H1 (cell line): Measurements from ENCODE around the gene MAPK9. TPM values are rescaled to one million over a fixed set of nuclear protein-coding genes. Genes with fewer than 3 reads are reported as not detected.

ENCODE experiments used
- CTCF ChIA-PET: fragments of 300-600 bp; sonication (Branson Sonifier 250); formaldehyde crosslinking; loops from one replicate; lab custom pipeline; 2021; ENCODE audit not compliant: partially characterized antibody; lab: Charles Lee
- POLR2A ChIA-PET: fragments of 300-600 bp; sonication (Branson Sonifier 250); formaldehyde crosslinking; loops from one replicate; lab custom pipeline; 2021; ENCODE audit warnings: inconsistent platforms; ENCODE audit not compliant: partially characterized antibody; lab: Charles Lee
- DNase-seq, 2 experiments: peaks; one replicate each; pipeline versions ENCODE4 v3.0.0 to v3.0.0-alpha.2; 2010 to 2022; ENCODE audit warnings: low spot score in 2 of 2, low read depth in 1 of 2, mixed read lengths in 1 of 2
- FAIRE-seq: peaks from 2 replicates; lab custom pipeline; 2011; peaks lifted over from hg19 to GRCh38; lab: Jason Lieb, UNC
- H2AFZ ChIP-seq: 2 replicates; pipeline ENCODE4 v1.8.1; 2012; ENCODE audit warnings: low read length, inconsistent platforms
- H2AK5ac ChIP-seq: 2 replicates; pipeline ENCODE4 v1.6.1; 2013; ENCODE audit warnings: low read depth, low read length
- H2BK120ac ChIP-seq: replicated peaks from 2 replicates; pipeline ENCODE3; 2013; ENCODE audit warnings: low read depth, low read length, inconsistent platforms
- H2BK12ac ChIP-seq: 2 replicates; pipeline ENCODE4 v1.6.1; 2013; ENCODE audit warnings: low read depth, low read length
- H2BK15ac ChIP-seq: 2 replicates; pipeline ENCODE4 v1.6.1; 2013; ENCODE audit warnings: low read length
- H2BK20ac ChIP-seq: 2 replicates; pipeline ENCODE4 v1.6.1; 2013; ENCODE audit warnings: low read length
- H2BK5ac ChIP-seq: 2 replicates; pipeline ENCODE4 v1.6.1; 2013; ENCODE audit warnings: low read depth, low read length
- H3K14ac ChIP-seq: 2 replicates; pipeline ENCODE4 v1.6.1; 2013; ENCODE audit warnings: inconsistent platforms; ENCODE audit not compliant: insufficient read length
- H3K18ac ChIP-seq: 2 replicates; pipeline ENCODE4 v1.6.1; 2013; ENCODE audit warnings: low read length; ENCODE audit errors: extremely low read depth
- H3K23ac ChIP-seq: 2 replicates; pipeline ENCODE4 v1.6.1; 2013; ENCODE audit warnings: inconsistent platforms; ENCODE audit not compliant: insufficient read length
- H3K23me2 ChIP-seq: 2 replicates; pipeline ENCODE4 v1.6.1; 2013; ENCODE audit warnings: low read depth, low read length
- H3K27ac ChIP-seq: 2 replicates; pipeline ENCODE4 v1.6.1; 2011; ENCODE audit warnings: low read depth, low read length, inconsistent platforms
- H3K27me3 ChIP-seq, 4 experiments: replicated peaks in 1 of 4; 1 replicate in 1 of 4; 2 replicates in 3 of 4; pipeline versions ENCODE4 v1.6.1 to v1.8.1; 2011 to 2013; ENCODE audit warnings: low read length in 3 of 4, mild to moderate bottlenecking in 3 of 4, inconsistent platforms in 2 of 4, mixed read lengths in 2 of 4, moderate library complexity in 1 of 4; ENCODE audit not compliant: control insufficient read depth in 3 of 4, insufficient read depth in 3 of 4; ENCODE audit errors: extremely low read depth in 1 of 4
- H3K36me3 ChIP-seq, 4 experiments: 2 replicates each; pipeline versions ENCODE4 v1.6.1 to v1.8.1; 2011 to 2013; ENCODE audit warnings: mild to moderate bottlenecking in 4 of 4, low read length in 3 of 4, moderate library complexity in 2 of 4, control low read depth in 1 of 4, inconsistent platforms in 1 of 4; ENCODE audit not compliant: insufficient read depth in 4 of 4, control insufficient read depth in 2 of 4
- H3K4ac ChIP-seq: replicated peaks from 2 replicates; pipeline ENCODE3; 2013; ENCODE audit warnings: low read length, low read depth, mixed read lengths, inconsistent platforms; ENCODE audit not compliant: insufficient read length
- H3K4me1 ChIP-seq, 4 experiments: replicated peaks in 1 of 4; 1 replicate in 1 of 4; 2 replicates in 3 of 4; pipeline versions ENCODE4 v1.6.1 to v1.8.1; 2011 to 2013; ENCODE audit warnings: low read length in 3 of 4, inconsistent platforms in 2 of 4, mixed read lengths in 1 of 4; ENCODE audit not compliant: insufficient read depth in 4 of 4, control insufficient read depth in 3 of 4
- H3K4me2 ChIP-seq, 2 experiments: 2 replicates each; pipeline versions ENCODE4 v1.6.1 to v1.8.1; 2011 to 2013; ENCODE audit warnings: low read depth in 2 of 2, low read length in 2 of 2, control low read depth in 1 of 2, inconsistent platforms in 1 of 2, mild to moderate bottlenecking in 1 of 2; ENCODE audit not compliant: insufficient read depth in 1 of 2
- H3K4me3 ChIP-seq, 4 experiments: fragments of 200-600, 300-600 bp in 1 of 4; sonication (generic), shearing (Covaris generic), sonication (Bioruptor Twin) in 1 of 4; 2 replicates each; pipeline versions ENCODE4 v1.5.1 to v1.8.1; 2011 to 2016; ENCODE audit warnings: low read length in 4 of 4, low read depth in 3 of 4, control low read depth in 2 of 4, inconsistent platforms in 2 of 4, mild to moderate bottlenecking in 2 of 4, mixed read lengths in 1 of 4, moderate library complexity in 1 of 4; ENCODE audit not compliant: insufficient read depth in 2 of 4; ENCODE audit errors: extremely low read depth in 1 of 4
- H3K56ac ChIP-seq: replicated peaks from 2 replicates; pipeline ENCODE3; 2013; ENCODE audit warnings: low read depth, mild to moderate bottlenecking, mixed read lengths, low read length, inconsistent platforms; ENCODE audit not compliant: insufficient read length
- H3K79me1 ChIP-seq: 2 replicates; pipeline ENCODE4 v1.6.1; 2013; ENCODE audit warnings: low read depth, low read length, control low read depth
- H3K79me2 ChIP-seq, 2 experiments: 2 replicates each; pipeline versions ENCODE4 v1.6.1 to v1.8.1; 2012 to 2013; ENCODE audit warnings: low read length in 2 of 2, mild to moderate bottlenecking in 2 of 2, inconsistent platforms in 1 of 2; ENCODE audit not compliant: insufficient read depth in 2 of 2, control insufficient read depth in 1 of 2
- H3K9ac ChIP-seq, 4 experiments: replicated peaks in 1 of 4; 1 replicate in 1 of 4; 2 replicates in 3 of 4; pipeline versions ENCODE4 v1.6.1 to v1.8.1; 2011 to 2013; ENCODE audit warnings: low read depth in 3 of 4, low read length in 3 of 4, control low read depth in 2 of 4, mild to moderate bottlenecking in 2 of 4, moderate library complexity in 2 of 4, inconsistent platforms in 1 of 4; ENCODE audit errors: extremely low read depth in 1 of 4
- H3K9me3 ChIP-seq, 2 experiments: 2 replicates each; pipeline versions ENCODE4 v1.6.1 to v1.8.1; 2012 to 2013; ENCODE audit warnings: mild to moderate bottlenecking in 2 of 2, moderate library complexity in 2 of 2, control low read depth in 1 of 2, inconsistent platforms in 1 of 2, low read depth in 1 of 2, low read length in 1 of 2, mixed read lengths in 1 of 2; ENCODE audit not compliant: insufficient read depth in 2 of 2
- H4K20me1 ChIP-seq, 2 experiments: replicated peaks in 1 of 2; 2 replicates each; pipeline versions ENCODE3 to v1.8.1; 2011 to 2013; ENCODE audit warnings: inconsistent platforms in 2 of 2, low read length in 2 of 2, mild to moderate bottlenecking in 1 of 2; ENCODE audit not compliant: insufficient read depth in 2 of 2, control insufficient read depth in 1 of 2
- H4K5ac ChIP-seq: 2 replicates; pipeline ENCODE4 v1.6.1; 2013; ENCODE audit warnings: low read length, low read depth, mixed read lengths, inconsistent platforms; ENCODE audit not compliant: insufficient read length
- H4K8ac ChIP-seq: 2 replicates; pipeline ENCODE4 v1.8.0; 2013; ENCODE audit warnings: mild to moderate bottlenecking, moderate library complexity, low read length, inconsistent platforms; ENCODE audit not compliant: insufficient read depth; ENCODE audit errors: extremely low read depth
- H4K91ac ChIP-seq: replicated peaks from 2 replicates; pipeline ENCODE3; 2013; ENCODE audit warnings: low read length, mixed read lengths, inconsistent platforms; ENCODE audit not compliant: insufficient read length
- ASH2L ChIP-seq: fragments of 200-600, 300-600 bp; sonication (generic); IDR thresholded peaks from one replicate; pipeline ENCODE4 v1.7.1; 2017; ENCODE audit warnings: low read length
- EP300 ChIP-seq, 2 experiments: IDR thresholded peaks; 1 replicate in 1 of 2; 2 replicates in 1 of 2; pipeline ENCODE4 v1.6.1; 2011 to 2012; ENCODE audit warnings: low read depth in 2 of 2, low read length in 2 of 2, mild to moderate bottlenecking in 2 of 2, borderline replicate concordance in 1 of 2, inconsistent platforms in 1 of 2, moderate library complexity in 1 of 2
- EZH2 ChIP-seq: fragments of 200-600 bp; sonication (generic); IDR thresholded peaks from 2 replicates; pipeline ENCODE4 v1.7.1; 2012; ENCODE audit warnings: low read depth, mild to moderate bottlenecking, moderate library complexity, low read length, inconsistent platforms; ENCODE audit not compliant: severe bottlenecking
- FOSL1 ChIP-seq: IDR thresholded peaks from 2 replicates; pipeline ENCODE4 v1.6.1; 2011; ENCODE audit warnings: mild to moderate bottlenecking, low read depth, low read length, moderate library complexity; ENCODE audit not compliant: insufficient read depth
- JUN ChIP-seq: IDR thresholded peaks from 2 replicates; pipeline ENCODE4 v1.6.1; 2011; ENCODE audit warnings: low read depth, mild to moderate bottlenecking, improper control_type of control experiment, low read length
- KDM5A ChIP-seq: fragments of 200-600 bp; IDR thresholded peaks from 2 replicates; pipeline ENCODE4 v1.7.1; 2012; ENCODE audit warnings: mild to moderate bottlenecking, low read length, inconsistent platforms, mixed read lengths
- POLR2A ChIP-seq, 2 experiments: IDR thresholded peaks; 1 replicate in 1 of 2; 2 replicates in 1 of 2; pipeline ENCODE4 v1.6.1; 2011; ENCODE audit warnings: low read depth in 2 of 2, low read length in 2 of 2, mild to moderate bottlenecking in 2 of 2; ENCODE audit errors: control extremely low read depth in 1 of 2
- RXRA ChIP-seq: IDR thresholded peaks from 2 replicates; pipeline ENCODE4 v1.6.1; 2011; ENCODE audit warnings: low read depth, mild to moderate bottlenecking, low read length, moderate library complexity; ENCODE audit not compliant: insufficient read depth
- SIN3A ChIP-seq, 2 experiments: IDR thresholded peaks in 1 of 2; conservative IDR thresholded peaks in 1 of 2; 2 replicates each; pipeline ENCODE4 v1.6.1; 2011 to 2012; ENCODE audit warnings: low read length in 2 of 2, improper control_type of control experiment in 1 of 2, low read depth in 1 of 2, mild to moderate bottlenecking in 1 of 2
- SP1 ChIP-seq: IDR thresholded peaks from 2 replicates; pipeline ENCODE4 v1.6.1; 2011; ENCODE audit warnings: low read depth, low read length
- TBP ChIP-seq: IDR thresholded peaks from 2 replicates; pipeline ENCODE4 v1.6.1; 2011; ENCODE audit warnings: low read depth, low read length, improper control_type of control experiment
- WGBS, 2 experiments: shearing (Covaris generic) in 1 of 2; methylation state at CpG; one replicate each; pipeline versions ENCODE4 v1.1.6 to v1.1.7; 2013 to 2015; ENCODE audit warnings: low lambda C conversion rate in 2 of 2, mixed read lengths in 2 of 2, inconsistent platforms in 1 of 2, low coverage in 1 of 2, missing lambda C conversion rate in 1 of 2; ENCODE audit not compliant: insufficient replicate concordance in 2 of 2, insufficient coverage in 1 of 2, insufficient read length in 1 of 2; ENCODE audit errors: extremely low coverage in 1 of 2, missing lambda C conversion rate in 1 of 2; 5-methylcytosine and 5-hydroxymethylcytosine counted together
- polyA plus RNA-seq, 7 experiments: library from polyadenylated mRNA; depleted of rRNA in 3 of 7; stranded (reverse) in 5 of 7; unstranded in 2 of 7; fragments of >200 nt in 5 of 7; fragments of 200-250 nt in 2 of 7; gene quantifications; 1 replicate in 5 of 7; 2 replicates in 1 of 7; 4 replicates in 1 of 7; pipeline versions ENCODE4 v1.2.1 to v1.2.3, GENCODE V29; 2011 to 2013; ENCODE audit warnings: missing spikeins in 2 of 7, mixed read lengths in 2 of 7
- total RNA-seq: library from RNA; stranded (reverse); fragmentation: NEBNext Ultra II Directional; extraction: Animal tissue kit (Norgen Biotek cat#: 25700); gene quantifications from 2 replicates; pipeline ENCODE4 v1.2.1, GENCODE V29; 2021
- TF ChIP-seq, protein P1 (sequence below): IDR thresholded peaks from 2 replicates; pipeline ENCODE4 v1.6.1; 2012; ENCODE audit warnings: inconsistent platforms
- TF ChIP-seq, protein P2 (sequence below): IDR thresholded peaks from 2 replicates; pipeline ENCODE4 v1.6.1; 2012; ENCODE audit warnings: inconsistent platforms

The MAPK9 gene
- total and polyA plus RNA-seq, 2 of the 8 experiments (the other 6 are each of a cell fraction or from before 2014, with no cell fraction given) = 22.3 to 43.7 TPM

DNA sequence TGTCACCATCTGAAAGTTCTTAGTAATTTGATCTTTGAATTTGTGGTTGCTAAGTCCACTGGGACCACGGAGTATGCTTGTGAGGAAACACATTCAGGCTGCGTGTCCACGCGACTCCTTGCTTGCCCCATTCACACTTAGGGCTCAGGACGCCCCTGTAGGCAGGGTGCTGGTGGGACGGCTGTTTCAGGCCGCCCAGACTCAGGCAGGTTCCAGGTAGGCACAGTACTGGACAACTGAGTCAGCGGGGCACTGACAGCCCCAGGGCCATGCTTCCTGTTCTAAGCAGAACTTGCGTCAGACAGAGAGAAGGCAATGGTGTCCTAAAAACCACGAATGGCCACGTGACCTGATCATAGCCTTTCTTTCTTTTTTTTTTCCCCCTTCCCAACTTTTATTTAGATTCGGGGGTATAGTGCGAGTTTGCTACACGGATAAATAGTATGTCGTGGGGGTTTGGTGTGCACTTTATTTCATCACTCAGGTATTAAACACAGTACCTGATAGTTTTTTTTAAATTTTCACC, 75.2 kb downstream of the MAPK9 start:
- no peaks in the 10 kb centered on the region for H3K36me3 ChIP-seq
- H4K91ac ChIP-seq = no peak overlapping the region
- no peak overlapping the region for H3K18ac ChIP-seq
- no peak overlapping the region for H3K27ac ChIP-seq
- peaks cover 8% of the 10 kb centered on the region in 2 experiments for H3K9me3 ChIP-seq
- DNase-seq (no peak), FAIRE-seq (no peak)
- H2BK20ac ChIP-seq = no peak overlapping the region
- H2BK120ac ChIP-seq = no peak overlapping the region
- peaks cover 0 to 9% of the 10 kb centered on the region in 2 experiments for H4K20me1 ChIP-seq
- H3K4ac ChIP-seq = no peak overlapping the region
- no peaks in the 10 kb centered on the region for H3K79me2 ChIP-seq
- ChIA-PET POLR2A (interaction anchor here (0.6 kb wide), 1 partner anchor 546 kb away, joined by 3 read pairs; no protein-coding TSS in a partner anchor), CTCF (no interaction called here)
- no peak overlapping the region for H4K5ac ChIP-seq
- H3K4me3 ChIP-seq = no peak overlapping the region
- H2AFZ ChIP-seq = no peak overlapping the region
- no peak overlapping the region for H2BK12ac ChIP-seq
- no peak overlapping the region for H3K4me2 ChIP-seq
- H3K23me2 ChIP-seq = peaks cover 7% of the 10 kb centered on the region
- H2BK5ac ChIP-seq = no peak overlapping the region
- no peaks in the 10 kb centered on the region for H3K79me1 ChIP-seq
- no peak overlapping the region for H2BK15ac ChIP-seq
- no peak overlapping the region for H3K9ac ChIP-seq
- no peak overlapping the region for H3K56ac ChIP-seq
- no peaks in the 10 kb centered on the region; a peak in 1 of 7 replicates for H3K4me1 ChIP-seq
- WGBS, 2 experiments = 95% methylated on average over 15 of the region's 15 CpGs; no CpG with 5 or more reads in 1 of the 2 experiments
- no peak overlapping the region for H4K8ac ChIP-seq
- no peaks in the 10 kb centered on the region; a peak in 1 of 7 replicates for H3K27me3 ChIP-seq
- no peak overlapping the region for H2AK5ac ChIP-seq
- H3K23ac ChIP-seq = no peak overlapping the region
- H3K14ac ChIP-seq = no peak overlapping the region
- TF ChIP-seq EP300 (IDR thresholded peaks at IDR 0.05; ENCODE audit: borderline replicate concordance in 1 of 2, low read depth in 2 of 2, low read length in 2 of 2) (no peak), SIN3A (conservative IDR thresholded peaks at IDR 0.05 in 1 of 2, IDR thresholded peaks at IDR 0.05 in 1 of 2; ENCODE audit: low read depth in 1 of 2, low read length in 2 of 2) (no peak), KDM5A (no peak), SP1 (no peak), ASH2L (no peak), FOSL1 (no peak), JUN (no peak), POLR2A (IDR thresholded peaks at IDR 0.05; ENCODE audit: control extremely low read depth in 1 of 2, low read depth in 2 of 2, low read length in 2 of 2) (no peak), EZH2 (no peak), TBP (no peak), RXRA (no peak)
- TF ChIP-seq, protein P1, sequence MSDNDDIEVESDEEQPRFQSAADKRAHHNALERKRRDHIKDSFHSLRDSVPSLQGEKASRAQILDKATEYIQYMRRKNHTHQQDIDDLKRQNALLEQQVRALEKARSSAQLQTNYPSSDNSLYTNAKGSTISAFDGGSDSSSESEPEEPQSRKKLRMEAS = no peak
- TF ChIP-seq, protein P2, sequence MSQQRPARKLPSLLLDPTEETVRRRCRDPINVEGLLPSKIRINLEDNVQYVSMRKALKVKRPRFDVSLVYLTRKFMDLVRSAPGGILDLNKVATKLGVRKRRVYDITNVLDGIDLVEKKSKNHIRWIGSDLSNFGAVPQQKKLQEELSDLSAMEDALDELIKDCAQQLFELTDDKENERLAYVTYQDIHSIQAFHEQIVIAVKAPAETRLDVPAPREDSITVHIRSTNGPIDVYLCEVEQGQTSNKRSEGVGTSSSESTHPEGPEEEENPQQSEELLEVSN = no peak
